Fibroblast of lung (primary cell): ENCODE data around the gene TSPAN11.

Experiments used
- CTCF ChIP-seq, 2 donors: IDR thresholded peaks in 1 of 2; conservative IDR thresholded peaks in 1 of 2; 1 replicate in 1 of 2; 2 replicates in 1 of 2; pipeline ENCODE4 v1.5.1; 2011 to 2012; ENCODE audit warnings: low read length in 2 of 2, control low read depth in 1 of 2, inconsistent platforms in 1 of 2, low read depth in 1 of 2, mild to moderate bottlenecking in 1 of 2
- EZH2 ChIP-seq: IDR thresholded peaks from 2 replicates; pipeline ENCODE4 v1.5.1; 2012; ENCODE audit warnings: low read length, control low read depth, mild to moderate bottlenecking; ENCODE audit errors: missing control alignments

DNA sequence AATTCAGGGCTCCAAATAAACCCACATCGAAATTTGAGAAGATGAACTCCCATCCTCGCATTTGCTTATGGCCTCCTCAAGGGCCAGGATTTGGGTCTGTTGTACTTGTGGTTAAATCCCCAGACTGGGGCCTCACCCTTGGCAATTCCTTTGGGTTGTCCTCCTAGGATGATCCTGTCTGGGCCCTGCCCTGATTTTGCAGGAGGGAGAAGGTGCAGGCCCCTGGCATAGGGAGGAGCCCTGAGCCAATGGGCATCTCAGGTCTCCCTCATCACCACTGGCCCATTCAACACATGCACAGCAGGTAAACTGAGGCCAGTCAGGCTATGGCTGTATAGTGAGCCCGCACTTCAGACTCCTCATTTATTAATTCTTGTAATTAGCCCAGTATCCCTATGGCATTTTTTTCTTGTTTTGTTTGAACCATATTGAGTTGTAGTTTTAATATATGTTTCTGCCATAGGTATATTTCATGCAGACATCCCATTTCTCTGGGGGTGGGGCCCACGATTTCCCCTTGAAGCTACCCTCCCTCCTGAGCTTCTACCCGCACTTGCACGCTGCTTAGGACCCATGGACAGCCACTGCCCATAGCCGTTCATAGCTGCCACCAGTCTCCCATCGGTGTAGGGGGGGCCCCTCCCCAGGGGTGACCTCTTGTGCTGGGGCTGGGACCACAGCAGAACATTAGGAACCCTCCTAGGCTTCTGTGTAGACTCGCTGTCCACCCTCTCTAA lies 80.0 kb downstream of the TSPAN11 start:
- TF ChIP-seq CTCF (conservative IDR thresholded peaks at IDR 0.05 in 1 of 2, IDR thresholded peaks at IDR 0.05 in 1 of 2; ENCODE audit: low read depth in 1 of 2, low read length in 2 of 2) (no peak), EZH2 (no peak)
